Midbrain (tissue), 1 donor: ENCODE measurements around the gene ROR1.

Source experiments
- DNase-seq: peaks from one replicate; lab custom pipeline; 2025; lab: John Stamatoyannopoulos, UW

Gene ROR1

GRCh38 chr1:63773815-63774616, at the start of gene ROR1:
Gene ROR1 (plus strand): TSS chr1:63774017.
- peak; percentile 88 for DNase-seq

- DNase-seq = no peak
These were observed 49.4 kb upstream of the ROR1 start for GRCh38 chr1:63724375-63724899.

- DNase-seq = no peak
These were observed 45.1 kb upstream of the ROR1 start for GRCh38 chr1:63728611-63729226.

GRCh38 chr1:63729227-63729620, 44.6 kb upstream of the ROR1 start:
- DNase-seq = no peak

- no peak for DNase-seq
These were observed 43.6 kb upstream of the ROR1 start for GRCh38 chr1:63730211-63730610.

GRCh38 chr1:63731117-63732043, 42.4 kb upstream of the ROR1 start:
- no peak for DNase-seq

- no peak for DNase-seq
These were observed 41.2 kb upstream of the ROR1 start for GRCh38 chr1:63732666-63733065.

GRCh38 chr1:63738772-63739171, 35.0 kb upstream of the ROR1 start:
- DNase-seq = no peak

GRCh38 chr1:63739452-63739851, 34.4 kb upstream of the ROR1 start:
- DNase-seq = no peak

- no peak for DNase-seq
These were observed 33.4 kb upstream of the ROR1 start for GRCh38 chr1:63740432-63740831.

- no peak for DNase-seq
These were observed 31.3 kb upstream of the ROR1 start for GRCh38 chr1:63742526-63742925.

GRCh38 chr1:63743781-63744180, 30.0 kb upstream of the ROR1 start:
- no peak for DNase-seq

GRCh38 chr1:63746129-63746864, 27.5 kb upstream of the ROR1 start:
- DNase-seq = no peak

- DNase-seq = no peak
These were observed 26.4 kb upstream of the ROR1 start for GRCh38 chr1:63747445-63747844.

- DNase-seq = no peak
These were observed 25.7 kb upstream of the ROR1 start for GRCh38 chr1:63748046-63748580.

GRCh38 chr1:63748641-63749040, 25.2 kb upstream of the ROR1 start:
- no peak for DNase-seq

GRCh38 chr1:63750721-63751120, 23.1 kb upstream of the ROR1 start:
- no peak for DNase-seq

- no peak for DNase-seq
These were observed 21.6 kb upstream of the ROR1 start for GRCh38 chr1:63752176-63752575.

GRCh38 chr1:63753591-63753990, 20.2 kb upstream of the ROR1 start:
- no peak for DNase-seq

- DNase-seq = no peak
These were observed 17.0 kb upstream of the ROR1 start for GRCh38 chr1:63756839-63757238.

GRCh38 chr1:63757334-63757733, 16.5 kb upstream of the ROR1 start:
- no peak for DNase-seq
